HG03064 (cell line): ENCODE results near the gene TPT1.
"Not testable (repeated sequence)": the region's sequence is repeated elsewhere in the genome, so short reads cannot be mapped to it uniquely, and the experiment has no call there.

Experiments
- ATAC-seq: cut with Tn5 transposase; IDR thresholded peaks from one replicate; pipeline ENCODE4 v1.9.1; 2021; ENCODE audit warnings: low read depth; ENCODE audit not compliant: unreplicated experiment

TPT1 gene

GRCh38 chr13:45341034-45341798 is at the start of gene TPT1:
Gene TPT1, minus strand, starts transcription at chr13:45341183. Its CDS starts 114 bp downstream, at chr13:45341069.
- ATAC-seq = peak; percentile 82

GRCh38 chr13:45390348-45390747 is 49.4 kb upstream of the TPT1 start:
- not testable (repeated sequence) for ATAC-seq

DNA sequence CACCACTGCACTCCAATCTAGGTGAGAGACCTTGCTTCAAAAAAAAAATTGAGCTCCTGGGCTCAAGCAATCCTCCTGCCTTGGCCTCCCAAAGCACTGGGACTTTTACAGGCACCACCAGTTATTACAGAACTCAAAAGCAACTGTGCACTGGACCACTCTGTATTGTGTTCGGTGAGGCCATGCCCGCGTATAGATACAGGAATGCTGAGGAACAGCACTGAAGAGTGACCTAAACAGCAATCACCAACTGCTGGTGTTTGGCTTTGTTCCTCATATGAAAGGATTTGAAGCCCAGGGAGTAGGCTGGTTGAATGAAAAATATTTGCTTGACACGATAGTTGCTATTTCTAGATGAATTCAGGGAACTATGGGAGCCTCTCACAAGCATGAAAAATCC is 47.7 kb upstream of the TPT1 start:
- no peak for ATAC-seq

DNA sequence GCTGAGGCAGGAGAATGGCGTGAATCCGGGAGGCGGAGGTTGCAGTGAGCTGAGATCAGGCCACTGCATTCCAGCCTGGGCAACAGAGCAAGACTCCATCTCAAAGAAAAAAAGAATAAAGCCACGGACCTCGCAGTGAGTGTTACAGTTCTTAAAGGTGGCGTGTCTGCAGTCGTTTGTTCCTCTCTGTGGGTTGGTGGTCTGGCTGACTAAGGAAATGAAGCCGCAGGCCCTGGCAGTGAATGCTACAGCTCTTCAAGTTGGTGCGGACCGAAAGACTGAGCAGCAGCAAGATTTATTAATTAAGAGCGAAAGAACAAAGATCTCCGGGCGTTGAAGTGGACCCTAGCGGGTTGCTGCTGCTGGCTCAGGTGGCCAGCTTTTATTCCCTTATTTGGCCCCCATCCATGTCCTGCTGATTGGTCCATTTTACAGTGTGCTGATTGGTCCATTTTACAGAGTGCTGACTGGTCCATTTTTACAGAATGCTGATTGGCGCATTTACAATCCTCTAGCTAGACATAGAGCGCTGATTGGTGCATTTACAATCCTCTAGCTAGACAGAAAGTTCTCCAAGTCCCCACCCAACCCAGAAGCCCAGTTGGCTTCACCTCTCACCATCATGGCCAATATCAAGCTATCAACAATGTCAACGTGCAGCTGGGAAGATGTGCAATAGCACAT is 46.1 kb upstream of the TPT1 start:
- not testable (repeated sequence) for ATAC-seq

- ATAC-seq = no peak
Observed at GRCh38 chr13:45385907-45386553, 45.0 kb upstream of the TPT1 start.

GRCh38 chr13:45385320-45385719 is 44.3 kb upstream of the TPT1 start:
- ATAC-seq = no peak

GRCh38 chr13:45384474-45385174 is 43.6 kb upstream of the TPT1 start:
- ATAC-seq = no peak

DNA sequence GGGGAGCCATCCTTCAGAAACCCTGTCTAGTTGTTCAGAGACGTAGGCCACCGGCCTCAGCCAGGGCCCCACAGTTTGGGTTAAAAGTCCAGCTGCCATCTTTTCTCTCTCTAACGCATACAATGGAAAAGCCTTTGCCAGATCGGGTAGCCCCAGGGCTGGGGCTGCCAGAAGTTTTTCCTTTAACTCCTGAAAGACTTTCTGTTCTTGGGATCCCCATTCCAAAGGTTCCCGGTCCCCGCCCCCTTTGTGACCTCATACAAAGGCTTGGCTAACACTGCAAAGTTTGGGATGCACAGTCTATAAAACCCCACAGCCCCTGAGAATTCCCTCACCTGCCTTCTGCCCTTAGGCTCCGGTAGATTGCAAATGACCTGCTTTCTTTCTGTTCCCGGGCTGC is 41.8 kb upstream of the TPT1 start:
- not testable (repeated sequence) for ATAC-seq

GRCh38 chr13:45381196-45381595 is 40.2 kb upstream of the TPT1 start:
- ATAC-seq = no peak

GRCh38 chr13:45380708-45381107 is 39.7 kb upstream of the TPT1 start:
- not testable (repeated sequence) for ATAC-seq

DNA sequence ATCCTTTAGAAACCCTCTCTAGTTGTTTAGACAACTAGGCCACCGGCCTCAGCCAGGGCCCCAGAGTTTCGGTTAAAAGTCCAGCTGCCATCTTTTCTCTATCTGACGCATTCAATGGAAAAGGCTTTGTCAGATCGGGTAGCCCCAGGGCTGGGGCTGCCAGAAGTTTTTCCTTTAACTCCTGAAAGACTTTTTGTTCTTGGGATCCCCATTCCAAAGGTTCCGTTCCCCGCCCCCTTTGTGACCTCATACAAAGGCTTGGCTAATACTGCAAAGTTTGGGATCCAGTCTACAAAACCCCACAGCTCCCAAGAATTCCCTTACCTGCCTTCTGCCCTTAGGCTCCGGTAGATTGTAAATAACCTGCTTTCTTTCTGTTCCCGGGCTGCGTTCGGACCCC is 38.5 kb upstream of the TPT1 start:
- ATAC-seq = not testable (repeated sequence)

DNA sequence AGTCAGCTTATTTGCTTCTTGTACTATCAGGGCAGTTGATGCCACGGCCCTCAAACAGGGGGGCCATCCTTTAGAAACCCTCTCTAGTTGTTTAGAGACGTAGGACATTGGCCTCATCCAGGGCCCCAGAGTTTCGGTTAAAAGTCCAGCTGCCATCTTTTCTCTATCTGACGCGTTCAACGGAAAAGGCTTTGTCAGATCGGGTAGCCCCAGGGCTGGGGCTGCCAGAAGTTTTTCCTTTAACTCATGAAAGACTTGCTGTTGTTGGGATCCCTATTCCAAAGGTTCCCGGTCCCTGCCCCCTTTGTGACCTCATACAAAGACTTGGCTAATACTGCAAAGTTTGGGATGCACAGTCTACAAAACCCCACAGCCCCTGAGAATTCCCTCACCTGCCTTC is 37.8 kb upstream of the TPT1 start:
- ATAC-seq = not testable (repeated sequence)

GRCh38 chr13:45377314-45377713 is 36.3 kb upstream of the TPT1 start:
- not testable (repeated sequence) for ATAC-seq

DNA sequence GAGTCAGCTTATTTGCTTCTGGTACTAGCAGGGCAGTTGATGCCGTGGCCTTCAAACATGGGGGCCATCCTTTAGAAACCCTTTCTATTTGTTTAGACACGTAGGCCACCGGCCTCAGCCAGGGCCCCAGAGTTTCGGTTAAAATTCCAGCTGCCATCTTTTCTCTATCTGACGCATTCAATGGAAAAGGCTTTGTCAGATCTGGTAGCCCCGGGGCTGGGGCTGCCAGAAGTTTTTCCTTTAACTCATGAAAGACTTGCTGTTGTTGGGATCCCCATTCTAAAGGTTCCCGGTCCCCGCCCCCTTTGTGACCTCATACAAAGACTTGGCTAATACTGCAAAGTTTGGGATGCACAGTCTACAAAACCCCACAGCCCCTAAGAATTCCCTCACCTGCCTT is 35.7 kb upstream of the TPT1 start:
- not testable (repeated sequence) for ATAC-seq

DNA sequence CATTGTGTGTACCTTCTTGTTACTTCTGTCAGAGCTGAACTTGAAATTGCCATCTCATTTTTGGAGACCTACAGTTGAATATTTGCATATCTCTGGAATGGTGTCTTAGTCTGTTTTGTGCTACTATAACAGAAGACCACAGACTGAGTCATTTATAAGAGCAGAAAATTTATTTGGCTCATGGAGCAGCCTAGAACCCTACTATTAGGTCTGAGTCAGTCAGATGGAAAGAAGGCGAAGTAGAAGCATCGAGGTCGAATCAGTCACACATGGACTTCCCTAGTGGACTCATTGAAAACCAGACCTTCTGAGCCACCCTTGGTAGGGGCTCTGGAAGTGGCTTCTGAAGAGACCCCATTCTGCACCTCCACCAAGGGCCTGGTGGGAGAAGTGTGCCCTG is 33.9 kb upstream of the TPT1 start:
- ATAC-seq = no peak

DNA sequence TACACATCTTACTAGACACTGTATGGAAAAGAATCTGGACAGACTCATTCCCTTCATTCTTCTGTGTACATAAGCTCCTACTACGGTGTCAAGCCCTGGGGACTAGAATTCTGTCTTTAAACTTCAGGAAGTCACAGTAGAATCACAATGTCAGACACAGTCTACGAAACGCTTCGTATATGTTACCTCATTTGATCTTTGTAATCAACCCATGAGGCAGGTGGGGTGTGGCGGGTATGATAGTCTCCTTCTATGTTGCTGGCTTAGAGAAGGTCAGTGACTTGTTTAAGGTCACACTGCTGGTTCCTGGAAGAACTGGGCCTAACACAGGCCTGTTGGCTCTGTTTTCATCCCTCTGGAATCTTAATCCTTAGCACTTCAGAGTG is 32.2 kb upstream of the TPT1 start:
- ATAC-seq = no peak

- ATAC-seq = no peak
Observed at GRCh38 chr13:45372189-45373161, 31.5 kb upstream of the TPT1 start.

DNA sequence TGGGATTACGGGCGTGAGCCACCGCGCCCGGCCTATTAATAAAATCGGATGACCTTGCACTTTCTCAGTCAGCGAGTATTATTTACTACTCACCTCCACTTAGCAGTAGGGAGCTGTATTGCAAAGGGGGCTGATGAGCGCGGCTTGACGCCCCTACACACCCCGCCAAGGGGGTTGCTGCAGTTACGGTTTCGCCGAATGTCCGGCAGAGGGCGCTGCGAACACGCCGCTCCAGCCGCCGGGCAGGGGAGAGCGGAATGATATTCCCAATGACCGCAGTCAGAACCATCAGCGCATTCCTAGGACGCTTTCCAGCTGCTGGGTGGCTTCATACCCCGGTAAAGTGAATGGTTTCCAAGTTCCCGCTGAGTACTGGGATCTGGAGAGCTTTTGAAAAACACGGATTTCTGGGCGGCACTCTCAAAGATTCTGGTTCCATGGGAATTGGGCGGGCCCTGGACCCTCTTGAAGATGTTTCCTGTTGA is 30.0 kb upstream of the TPT1 start:
- ATAC-seq = no peak

DNA sequence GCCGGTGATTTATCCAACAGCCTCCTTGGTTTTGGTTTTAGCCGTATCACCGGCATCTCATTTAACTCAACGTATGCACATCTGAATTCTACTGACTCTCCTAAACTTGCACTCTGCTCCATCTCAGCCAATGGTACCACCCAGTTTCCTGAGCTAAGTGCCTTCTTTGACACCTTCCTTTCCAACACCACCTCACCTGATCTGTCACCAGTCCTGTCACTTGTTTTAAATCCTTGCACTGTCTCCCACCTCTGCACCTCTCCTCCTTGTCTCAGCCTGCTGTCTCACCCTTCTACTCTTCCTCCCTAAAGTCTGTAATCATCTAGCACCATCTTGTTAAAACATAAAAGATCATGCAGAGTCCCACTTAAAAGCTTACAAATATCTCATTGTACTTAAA is 28.1 kb upstream of the TPT1 start:
- ATAC-seq = no peak

DNA sequence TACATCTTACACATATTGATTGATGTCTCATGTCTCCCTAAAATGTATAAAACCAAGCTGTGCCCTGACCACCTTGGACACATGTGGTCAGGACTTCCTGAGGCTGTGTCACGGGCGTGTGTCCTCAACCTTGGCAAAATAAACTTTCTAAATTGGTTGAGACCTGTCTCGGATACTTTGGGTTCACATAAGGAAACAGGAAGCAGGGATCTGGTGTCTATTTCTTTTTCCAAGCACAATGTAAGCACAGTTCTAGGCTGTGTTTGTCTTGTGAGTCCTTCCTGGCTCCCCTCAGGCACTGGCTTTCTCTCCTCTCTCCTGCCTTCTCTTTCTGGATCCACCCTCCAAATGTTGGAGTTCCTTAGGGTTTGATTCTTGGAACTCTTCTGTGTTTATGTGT is 27.6 kb upstream of the TPT1 start:
- no peak for ATAC-seq
